HEK293T (cell line): ENCODE data around the gene SPOCK3.

Experiments
- ARNT ChIP-seq: fragments of 450-650 bp; IDR thresholded peaks from 2 replicates; pipeline ENCODE4 v1.6.1; 2017; ENCODE audit warnings: mild to moderate bottlenecking
- BHLHE40 ChIP-seq: fragments of 450-650 bp; IDR thresholded peaks from 2 replicates; pipeline ENCODE4 v1.6.1; 2016; ENCODE audit warnings: mild to moderate bottlenecking, moderate library complexity, borderline replicate concordance
- CTBP1 ChIP-seq: fragments of 450-650 bp; IDR thresholded peaks from 2 replicates; pipeline ENCODE4 v1.6.1; 2016; ENCODE audit warnings: borderline replicate concordance
- ELF4 ChIP-seq: fragments of 450-650 bp; IDR thresholded peaks from 2 replicates; pipeline ENCODE4 v1.6.1; 2017; ENCODE audit warnings: antibody characterized with exemption
- FOXA1 ChIP-seq: fragments of 450-650 bp; IDR thresholded peaks from 2 replicates; pipeline ENCODE4 v1.6.1; 2016; ENCODE audit warnings: mild to moderate bottlenecking
- FOXK2 ChIP-seq: fragments of 450-650 bp; IDR thresholded peaks from 2 replicates; pipeline ENCODE4 v1.6.1; 2016; ENCODE audit warnings: mild to moderate bottlenecking

- TF ChIP-seq BHLHE40 (no peak), CTBP1 (no peak), FOXK2 (no peak), ELF4 (no peak), FOXA1 (no peak), ARNT (no peak)
Observed at GRCh38 chr4:166842795-166843261, 391.5 kb downstream of the SPOCK3 start.
